HepG2 (cell line): Measurements from ENCODE around the gene EGF. TPM values are rescaled to one million over a fixed set of nuclear protein-coding genes. Genes with fewer than 3 reads are reported as not detected.

ENCODE experiments used
- ARID5B ChIP-seq: IDR thresholded peaks from 2 replicates; pipeline ENCODE4 v1.4.0; 2020; ENCODE audit warnings: mild to moderate bottlenecking, missing genetic modification reagents
- CAMTA2 ChIP-seq: sonication (generic); formaldehyde crosslinking; IDR thresholded peaks from 2 replicates; pipeline ENCODE4 v1.4.0; 2020; ENCODE audit warnings: mild to moderate bottlenecking, missing genetic modification reagents, borderline replicate concordance
- GATAD2A ChIP-seq: IDR thresholded peaks from 2 replicates; pipeline ENCODE4 v1.6.1; 2016
- KIAA2018 ChIP-seq: sonication (generic); formaldehyde crosslinking; IDR thresholded peaks from 2 replicates; pipeline ENCODE4 v1.5.0; 2020; ENCODE audit warnings: mild to moderate bottlenecking, missing genetic modification reagents, borderline replicate concordance
- KLF6 ChIP-seq: IDR thresholded peaks from 2 replicates; pipeline ENCODE4 v1.8.0; 2016; ENCODE audit warnings: missing biosample characterization, missing genetic modification reagents
- MAFG ChIP-seq: sonication (generic); formaldehyde crosslinking; IDR thresholded peaks from 2 replicates; pipeline ENCODE4 v1.5.1; 2020; ENCODE audit warnings: mild to moderate bottlenecking, missing genetic modification reagents
- MAX ChIP-seq: IDR thresholded peaks from 2 replicates; pipeline ENCODE4 v1.6.1; 2012; ENCODE audit warnings: inconsistent platforms
- MIER3 ChIP-seq: IDR thresholded peaks from 2 replicates; pipeline ENCODE4 v1.6.1; 2016; ENCODE audit warnings: missing compliant biosample characterization, borderline replicate concordance
- MYC ChIP-seq: sonication (generic); formaldehyde crosslinking; IDR thresholded peaks from 2 replicates; pipeline ENCODE4 v1.9.0; 2021; ENCODE audit warnings: missing genetic modification reagents, borderline replicate concordance
- NAIF1 ChIP-seq: sonication (generic); formaldehyde crosslinking; IDR thresholded peaks from 2 replicates; pipeline ENCODE4 v1.5.0; 2020; ENCODE audit warnings: mild to moderate bottlenecking, missing genetic modification reagents, borderline replicate concordance
- NFRKB ChIP-seq: fragments of 450-650 bp; IDR thresholded peaks from 2 replicates; pipeline ENCODE4 v1.6.1; 2017
- NONO ChIP-seq, 2 experiments: fragments of 450-650 bp in 1 of 2; sonication (generic) in 1 of 2; formaldehyde crosslinking in 1 of 2; IDR thresholded peaks in 1 of 2; conservative IDR thresholded peaks in 1 of 2; 2 replicates each; pipeline versions ENCODE4 v1.6.1 to v1.8.0; 2017 to 2022; ENCODE audit warnings: mild to moderate bottlenecking in 1 of 2, missing genetic modification reagents in 1 of 2, moderate library complexity in 1 of 2
- NR2F2 ChIP-seq: IDR thresholded peaks from 2 replicates; pipeline ENCODE4 v1.6.1; 2012; ENCODE audit warnings: low read depth, inconsistent platforms, borderline replicate concordance
- RNF2 ChIP-seq: fragments of 450-650 bp; conservative IDR thresholded peaks from 2 replicates; pipeline ENCODE4 v1.6.1; 2016; ENCODE audit warnings: low read depth
- ZNF30 ChIP-seq: sonication (generic); formaldehyde crosslinking; IDR thresholded peaks from 2 replicates; pipeline ENCODE4 v1.5.0; 2020; ENCODE audit warnings: mild to moderate bottlenecking, missing genetic modification reagents
- ZNF34 ChIP-seq: sonication (generic); formaldehyde crosslinking; IDR thresholded peaks from 2 replicates; pipeline ENCODE4 v1.4.0; 2020; ENCODE audit warnings: mild to moderate bottlenecking, missing genetic modification reagents, borderline replicate concordance
- ZNF563 ChIP-seq: sonication (generic); formaldehyde crosslinking; IDR thresholded peaks from 2 replicates; pipeline ENCODE4 v1.8.0; 2022; ENCODE audit warnings: mild to moderate bottlenecking, moderate library complexity, missing genetic modification reagents
- ZNF768 ChIP-seq: sonication (generic); formaldehyde crosslinking; IDR thresholded peaks from 2 replicates; pipeline ENCODE4 v1.4.0; 2020; ENCODE audit warnings: missing genetic modification reagents
- ZNF780A ChIP-seq: sonication (generic); formaldehyde crosslinking; IDR thresholded peaks from 2 replicates; pipeline ENCODE4 v1.8.0; 2022; ENCODE audit warnings: mild to moderate bottlenecking, missing genetic modification reagents, moderate library complexity
- polyA plus RNA-seq, 8 experiments: library from polyadenylated mRNA; depleted of rRNA in 3 of 8; stranded (reverse) in 7 of 8; unstranded in 1 of 8; fragments of >200 nt; fragmentation: Illumina TruSeq in 4 of 8; extraction: Trizol in 4 of 8; gene quantifications; 2 replicates each; pipeline versions ENCODE4 v1.2.1 to v1.2.3, GENCODE V29; 2011 to 2016; ENCODE audit warnings: low read depth in 4 of 8, missing spikeins in 1 of 8, mixed read lengths in 1 of 8; ENCODE audit not compliant: insufficient read depth in 1 of 8
- total RNA-seq, 5 experiments: library from RNA; depleted of rRNA; stranded (reverse); fragments of >200 nt; fragmentation: Illumina TruSeq; extraction: Trizol; gene quantifications; 2 replicates each; pipeline ENCODE4 v1.2.3, GENCODE V29; 2016; ENCODE audit warnings: low read depth in 1 of 5

EGF gene
- total and polyA plus RNA-seq, 2 of the 13 experiments (the other 11 are each of a cell fraction or from before 2014, with no cell fraction given) = 0.07 to 0.08 TPM

- TF ChIP-seq MIER3 (no peak), MAFG (CRISPR knock-in tag) (no peak), ZNF780A (CRISPR knock-in tag) (no peak), MYC (no peak), NONO (IDR thresholded peaks at IDR 0.05) (no peak), NONO (CRISPR knock-in tag; conservative IDR thresholded peaks at IDR 0.05) (no peak), ZNF563 (CRISPR knock-in tag) (no peak), KIAA2018 (CRISPR knock-in tag) (no peak), KLF6 (CRISPR knock-in tag) (no peak), ZNF768 (CRISPR knock-in tag) (no peak), MAX (peak; percentile 33; the same call in 1 of the 2 replicates), ZNF30 (CRISPR knock-in tag) (no peak), CAMTA2 (CRISPR knock-in tag) (no peak), NFRKB (no peak), RNF2 (no peak), GATAD2A (CRISPR knock-in tag) (0 out of 2 replicates have a peak, but pooled peaks have one; percentile 12), NR2F2 (no peak), ARID5B (peak; percentile 76), NAIF1 (CRISPR knock-in tag) (no peak), ZNF34 (no peak)
Observed at GRCh38 chr4:110041735-110042134, 129.1 kb downstream of the EGF start (continued).
